ENCODE measurements around the gene TST.

The TST gene

DNA sequence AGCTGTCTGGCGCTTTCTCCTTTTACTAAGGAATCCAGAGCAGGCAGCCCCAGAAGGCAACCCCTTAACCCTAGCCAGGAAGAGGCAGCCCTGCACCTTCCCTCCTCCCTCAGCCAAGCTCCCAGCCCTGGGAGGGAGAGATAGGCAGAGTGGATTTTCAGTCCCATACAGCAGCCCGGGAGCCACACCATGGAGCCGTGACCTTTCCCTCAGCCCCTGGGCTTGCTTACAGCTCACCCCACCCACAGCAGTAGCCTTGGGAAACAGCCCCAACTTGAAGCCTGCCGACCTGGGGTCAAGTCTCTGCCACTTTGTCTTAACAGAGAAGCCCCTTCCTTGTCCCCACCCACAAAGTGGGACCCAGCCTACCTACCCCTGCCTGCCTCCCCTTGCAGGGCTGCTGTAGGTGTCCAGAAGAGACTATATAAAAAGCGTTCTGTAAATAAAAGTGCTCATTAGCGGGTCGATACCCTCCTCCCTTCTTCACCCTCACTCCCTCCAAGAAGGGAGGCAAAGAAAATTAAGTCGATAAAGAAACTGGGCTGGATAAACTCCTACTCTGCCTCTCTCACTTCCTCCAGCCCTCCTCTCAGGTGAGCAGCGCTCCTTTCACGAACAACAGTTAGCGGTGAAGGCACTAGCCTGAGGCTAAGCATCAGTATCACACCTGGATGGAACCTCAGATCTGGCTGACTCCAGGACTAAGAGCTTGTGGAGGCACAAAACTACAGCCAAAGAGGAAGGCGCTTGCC lies 4.2 kb downstream of the TST start:
- no peak for TF ChIP-seq TAF1 (IDR thresholded peaks at IDR 0.05; ENCODE audit: borderline replicate concordance, insufficient read depth, low read length)
- TF ChIP-seq SIN3A (IDR thresholded peaks at IDR 0.05; ENCODE audit: borderline replicate concordance, insufficient read depth, low read length), result no peak
- TF ChIP-seq, protein P1, sequence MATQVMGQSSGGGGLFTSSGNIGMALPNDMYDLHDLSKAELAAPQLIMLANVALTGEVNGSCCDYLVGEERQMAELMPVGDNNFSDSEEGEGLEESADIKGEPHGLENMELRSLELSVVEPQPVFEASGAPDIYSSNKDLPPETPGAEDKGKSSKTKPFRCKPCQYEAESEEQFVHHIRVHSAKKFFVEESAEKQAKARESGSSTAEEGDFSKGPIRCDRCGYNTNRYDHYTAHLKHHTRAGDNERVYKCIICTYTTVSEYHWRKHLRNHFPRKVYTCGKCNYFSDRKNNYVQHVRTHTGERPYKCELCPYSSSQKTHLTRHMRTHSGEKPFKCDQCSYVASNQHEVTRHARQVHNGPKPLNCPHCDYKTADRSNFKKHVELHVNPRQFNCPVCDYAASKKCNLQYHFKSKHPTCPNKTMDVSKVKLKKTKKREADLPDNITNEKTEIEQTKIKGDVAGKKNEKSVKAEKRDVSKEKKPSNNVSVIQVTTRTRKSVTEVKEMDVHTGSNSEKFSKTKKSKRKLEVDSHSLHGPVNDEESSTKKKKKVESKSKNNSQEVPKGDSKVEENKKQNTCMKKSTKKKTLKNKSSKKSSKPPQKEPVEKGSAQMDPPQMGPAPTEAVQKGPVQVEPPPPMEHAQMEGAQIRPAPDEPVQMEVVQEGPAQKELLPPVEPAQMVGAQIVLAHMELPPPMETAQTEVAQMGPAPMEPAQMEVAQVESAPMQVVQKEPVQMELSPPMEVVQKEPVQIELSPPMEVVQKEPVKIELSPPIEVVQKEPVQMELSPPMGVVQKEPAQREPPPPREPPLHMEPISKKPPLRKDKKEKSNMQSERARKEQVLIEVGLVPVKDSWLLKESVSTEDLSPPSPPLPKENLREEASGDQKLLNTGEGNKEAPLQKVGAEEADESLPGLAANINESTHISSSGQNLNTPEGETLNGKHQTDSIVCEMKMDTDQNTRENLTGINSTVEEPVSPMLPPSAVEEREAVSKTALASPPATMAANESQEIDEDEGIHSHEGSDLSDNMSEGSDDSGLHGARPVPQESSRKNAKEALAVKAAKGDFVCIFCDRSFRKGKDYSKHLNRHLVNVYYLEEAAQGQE (IDR thresholded peaks at IDR 0.05; ENCODE audit: insufficient read depth in 1 of 2, low read depth in 2 of 2, low read length in 2 of 2), result no peak
- no peak for TF ChIP-seq FOXP2 (optimal IDR thresholded peaks at IDR 0.05; ENCODE audit: borderline replicate concordance, extremely low read depth, extremely low read length, insufficient read depth)
- TF ChIP-seq POLR2AphosphoS5 (IDR thresholded peaks at IDR 0.05; ENCODE audit: low read depth, low read length), result no peak

DNA sequence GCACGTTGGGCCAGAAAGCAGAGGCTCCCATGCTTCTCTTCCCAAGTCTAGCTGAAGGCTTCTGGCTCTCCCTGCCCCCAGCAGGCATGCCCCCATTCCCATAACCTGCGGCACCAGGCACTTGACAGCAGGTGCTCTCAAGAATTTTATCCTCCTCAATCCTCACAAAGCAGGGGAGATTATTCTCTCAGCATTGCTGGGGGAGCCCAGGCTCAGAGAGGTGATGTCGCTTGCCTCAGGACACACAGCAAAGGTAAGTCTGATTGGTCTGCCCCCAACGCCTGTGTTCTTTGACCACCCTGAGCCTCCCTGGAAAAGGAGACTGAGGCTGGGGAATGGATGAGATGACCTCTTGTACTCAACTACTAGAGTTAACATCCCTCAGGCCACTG lies 4.8 kb downstream of the TST start:
- TF ChIP-seq, protein P1 (IDR thresholded peaks at IDR 0.05; ENCODE audit: insufficient read depth in 1 of 2, low read depth in 2 of 2, low read length in 2 of 2), result no peak
- TF ChIP-seq TAF1 (IDR thresholded peaks at IDR 0.05; ENCODE audit: borderline replicate concordance, insufficient read depth, low read length), result no peak

GRCh38 chr22:37012956-37013355 lies 6.3 kb downstream of the TST start:
- TF ChIP-seq SIN3A (IDR thresholded peaks at IDR 0.05; ENCODE audit: borderline replicate concordance, insufficient read depth, low read length) (no peak), POLR2AphosphoS5 (IDR thresholded peaks at IDR 0.05; ENCODE audit: low read depth, low read length) (no peak), TAF1 (IDR thresholded peaks at IDR 0.05; ENCODE audit: borderline replicate concordance, insufficient read depth, low read length) (no peak), FOXP2 (optimal IDR thresholded peaks at IDR 0.05; ENCODE audit: borderline replicate concordance, extremely low read depth, extremely low read length, insufficient read depth) (no peak)
- TF ChIP-seq, protein P1 (IDR thresholded peaks at IDR 0.05; ENCODE audit: insufficient read depth in 1 of 2, low read depth in 2 of 2, low read length in 2 of 2), result no peak

- TF ChIP-seq SIN3A (IDR thresholded peaks at IDR 0.05; ENCODE audit: borderline replicate concordance, insufficient read depth, low read length) (no peak), FOXP2 (optimal IDR thresholded peaks at IDR 0.05; ENCODE audit: borderline replicate concordance, extremely low read depth, extremely low read length, insufficient read depth) (no peak), TAF1 (IDR thresholded peaks at IDR 0.05; ENCODE audit: borderline replicate concordance, insufficient read depth, low read length) (no peak), POLR2AphosphoS5 (IDR thresholded peaks at IDR 0.05; ENCODE audit: low read depth, low read length) (no peak)
- TF ChIP-seq, protein P1 (IDR thresholded peaks at IDR 0.05; ENCODE audit: insufficient read depth in 1 of 2, low read depth in 2 of 2, low read length in 2 of 2), result no peak
Measured at GRCh38 chr22:37012262-37012904, 6.9 kb downstream of the TST start.
